Endometrial microvascular endothelial cells (primary cell): ENCODE results near the gene ALK. TPM values are rescaled to one million over a fixed set of nuclear protein-coding genes. Genes with fewer than 3 reads are reported as not detected.

Experiments used
- in situ Hi-C: cut with HindIII; loops from 2 replicates; pipeline ENCODE4 v1.10.0; 2017; ENCODE audit warnings: low sequenced_read_pairs, low pct_unique_long_range_greater_than_20kb; ENCODE audit errors: inconsistent ontology term
- total RNA-seq: library from RNA; depleted of rRNA; stranded (reverse); fragments of >200 nt; gene quantifications from one replicate; pipeline ENCODE4 v1.2.3, GENCODE V29; 2015; ENCODE audit errors: inconsistent ontology term

The ALK gene
- total RNA-seq, 1 donor from 2014 or later, result not detected

- in situ Hi-C loops, result no loop called here
Observed at GRCh38 chr2:29227935-29228675, 693.3 kb downstream of the ALK start.

GRCh38 chr2:29226808-29227207, 694.6 kb downstream of the ALK start:
- in situ Hi-C loops, result no loop called here

GRCh38 chr2:29226375-29226774, 695.0 kb downstream of the ALK start:
- in situ Hi-C loops, result no loop called here

- in situ Hi-C loops, result no loop called here
Observed at GRCh38 chr2:29225814-29226213, 695.6 kb downstream of the ALK start.

- in situ Hi-C loops, result no loop called here
Observed at GRCh38 chr2:29224693-29225551, 696.5 kb downstream of the ALK start.

GRCh38 chr2:29223851-29224692, 697.3 kb downstream of the ALK start:
- in situ Hi-C loops, result no loop called here

GRCh38 chr2:29223257-29223656, 698.1 kb downstream of the ALK start:
- in situ Hi-C loops, result no loop called here

GRCh38 chr2:29222381-29223179, 698.8 kb downstream of the ALK start:
- in situ Hi-C loops, result no loop called here

- in situ Hi-C loops, result no loop called here
Observed at GRCh38 chr2:29220506-29221270, 700.7 kb downstream of the ALK start.

- in situ Hi-C loops, result no loop called here
Observed at GRCh38 chr2:29219374-29219773, 702.0 kb downstream of the ALK start.

GRCh38 chr2:29218550-29219125, 702.7 kb downstream of the ALK start:
- in situ Hi-C loops, result no loop called here

GRCh38 chr2:29218071-29218470, 703.3 kb downstream of the ALK start:
- in situ Hi-C loops, result no loop called here

- in situ Hi-C loops, result no loop called here
Observed at GRCh38 chr2:29216609-29216909, 704.8 kb downstream of the ALK start.

GRCh38 chr2:29215739-29216608, 705.4 kb downstream of the ALK start:
- in situ Hi-C loops, result no loop called here

- in situ Hi-C loops, result no loop called here
Observed at GRCh38 chr2:29215073-29215472, 706.3 kb downstream of the ALK start.

- in situ Hi-C loops, result no loop called here
Observed at GRCh38 chr2:29213888-29214291, 707.5 kb downstream of the ALK start.

- in situ Hi-C loops, result no loop called here
Observed at GRCh38 chr2:29212009-29212408, 709.4 kb downstream of the ALK start.
